Heart left ventricle (tissue), 16 donors: ENCODE data around the gene PBX1. TPM values are rescaled to one million over a fixed set of nuclear protein-coding genes. Genes with fewer than 3 reads are reported as not detected.
A peak's percentile ranks its signal among the peaks of the same experiment; 100 is the strongest.

Experiments
- ATAC-seq, 4 donors: fragments of 200-7000 bp; cut with Tn5 transposase; one replicate each; pipeline ENCODE4 v1.9.1; 2020 to 2022; ENCODE audit warnings: moderate library complexity in 4 of 4, mild to moderate bottlenecking in 3 of 4, moderate number of reproducible peaks in 1 of 4
- DNase-seq, 5 donors: peaks; one replicate each; pipeline ENCODE4 v3.0.0-alpha.2; 2020
- H3K27ac ChIP-seq, 12 donors: fragments of 200-600 bp; sonication (generic) in 4 of 12; one replicate each; pipeline versions ENCODE4 v1.5.0 to v1.8.0; 2016 to 2022; ENCODE audit warnings: mild to moderate bottlenecking in 2 of 12
- H3K27me3 ChIP-seq, 9 donors: fragments of 200-600 bp; sonication (generic) in 2 of 9; one replicate each; pipeline versions ENCODE4 v1.5.1 to v1.8.0; 2016 to 2022; ENCODE audit warnings: mild to moderate bottlenecking in 3 of 9
- H3K36me3 ChIP-seq, 9 donors: fragments of 200-600 bp; sonication (generic) in 2 of 9; one replicate each; pipeline versions ENCODE4 v1.5.0 to v1.8.0; 2018 to 2022; ENCODE audit warnings: mild to moderate bottlenecking in 2 of 9
- H3K4me1 ChIP-seq, 12 donors: fragments of 200-600 bp; sonication (generic) in 4 of 12; one replicate each; pipeline versions ENCODE4 v1.5.0 to v1.8.0; 2016 to 2022; ENCODE audit warnings: mild to moderate bottlenecking in 3 of 12
- H3K4me3 ChIP-seq, 12 donors: fragments of 200-600 bp; sonication (generic) in 4 of 12; one replicate each; pipeline versions ENCODE4 v1.5.0 to v1.8.0; 2017 to 2022; ENCODE audit warnings: mild to moderate bottlenecking in 9 of 12, moderate library complexity in 4 of 12
- H3K9me3 ChIP-seq, 12 donors: fragments of 200-600 bp; sonication (generic) in 4 of 12; one replicate each; pipeline versions ENCODE4 v1.5.0 to v1.8.0; 2016 to 2022; ENCODE audit warnings: mild to moderate bottlenecking in 1 of 12
- POLR2A ChIP-seq, 2 donors: fragments of 450-650 bp; IDR thresholded peaks; one replicate each; pipeline ENCODE4 v1.6.1; 2017; ENCODE audit warnings: antibody characterized with exemption in 2 of 2, mild to moderate bottlenecking in 2 of 2, moderate library complexity in 2 of 2
- WGBS, 4 donors: extraction: QIAGEN DNeasy Blood & Tissue Kit in 2 of 4; methylation state at CpG; one replicate each; pipeline versions ENCODE4 v1.1.5 to v1.1.7; 2013 to 2018; 5-methylcytosine and 5-hydroxymethylcytosine counted together
- intact Hi-C, 10 donors: fragments of 100-400 bp; cut with DNase I; formaldehyde crosslinking; loops; one replicate each; pipeline versions ENCODE4 v1.11.1 to v1.14.2; 2022
- polyA plus RNA-seq, 2 donors: library from polyadenylated mRNA; stranded (reverse); fragments of 200-250 nt; gene quantifications; one replicate each; pipeline ENCODE4 v1.2.3, GENCODE V29; 2013
- total RNA-seq, 9 donors: library from RNA; depleted of rRNA in 2 of 9; stranded (reverse); fragments of >200 nt in 2 of 9; fragmentation: NEBNext Ultra II Directional in 3 of 9; extraction: Animal tissue kit (Norgen Biotek cat#: 25700) in 3 of 9; gene quantifications; one replicate each; pipeline versions ENCODE4 v1.1.0 to v1.2.4, GENCODE V29; 2016 to 2023
- TF ChIP-seq, protein P1 (sequence below), 12 donors: fragments of 200-600 bp; sonication (generic) in 4 of 12; IDR thresholded peaks; one replicate each; pipeline versions ENCODE4 v1.5.0 to v1.8.0; 2018 to 2022; ENCODE audit warnings: antibody characterized with exemption in 12 of 12, mild to moderate bottlenecking in 5 of 12
- donor health status: ischemic (EF 13 %, LVEDD 7.1; RV severe dilation, severe dysfunction).
- donor health status: healthy with polysubstance abuse.
- donor health status: DM: no; HTN: yes; CAD: no.
- donor health status: DM: no; HTN: no; CAD: no.
- donor health status: ischemic (EF 25% LVEDD 6.9; RV normal size, moderate dysfunction).
- donor health status: ischemic (EF 25% LVEDD 5.7; RV mildly dilated, moderate dysfunction).
- donor health status: healthy.
- donor health status: DM: yes; HTN: yes; CAD: no.
- donor health status: ischemic (EF 35%, LVEDD 5.7; RV mildly dilated, moderate dysfunction).
- donor health status: nonischemic (EF 11% LVEDD 7.7; RV severe dilation, severe dysfunction).
- donor health status: DM: yes; HTN: yes; CAD: no.
- donor health status: PGD.
- donor health status: ischemic (EF 29% LVEDD 5.4; RV normal size, mild dysfunction).
- donor health status: nonischemic (EF 23%, LVEDD 6.1; RV moderate dilation, normal function).

PBX1 gene
- total and polyA plus RNA-seq, 11 donors, result 15.2 to 78.2 (median 59.1) TPM

DNA sequence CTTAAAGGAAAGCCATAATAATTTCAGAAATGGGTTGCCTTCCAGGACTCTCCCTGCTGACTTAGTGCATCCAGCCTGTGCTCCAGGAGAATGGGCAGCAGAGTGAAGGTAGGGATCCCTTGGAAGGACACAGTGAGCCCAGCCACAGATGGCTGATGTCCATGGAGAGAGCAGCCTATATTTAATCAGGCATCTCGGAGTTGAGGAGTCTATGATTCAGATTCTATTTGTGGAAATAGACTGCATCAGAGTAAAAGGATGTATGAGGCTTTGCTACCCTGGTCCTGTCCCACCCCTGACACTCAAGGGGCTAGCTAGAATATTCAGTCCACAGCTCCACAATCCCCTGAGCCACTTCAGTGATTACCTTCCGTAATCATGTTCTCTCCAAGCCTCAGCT is 43.8 kb upstream of the PBX1 start:
- 58 to 67% (median 61%) methylated on average over 2 of the region's 2 CpGs for WGBS, 4 donors
- Histone ChIP-seq H3K9me3 (no peaks in the 10 kb centered on the region), H3K27ac (peak overlapping the region in 1 of 12 donors; percentile 39), H3K4me3 (no peak overlapping the region), H3K27me3 (no peaks in the 10 kb centered on the region), H3K36me3 (no peaks in the 10 kb centered on the region), H3K4me1 (peaks cover 0 to 16% (median 5%) of the 10 kb centered on the region in 12 donors)
- TF ChIP-seq, protein P1, sequence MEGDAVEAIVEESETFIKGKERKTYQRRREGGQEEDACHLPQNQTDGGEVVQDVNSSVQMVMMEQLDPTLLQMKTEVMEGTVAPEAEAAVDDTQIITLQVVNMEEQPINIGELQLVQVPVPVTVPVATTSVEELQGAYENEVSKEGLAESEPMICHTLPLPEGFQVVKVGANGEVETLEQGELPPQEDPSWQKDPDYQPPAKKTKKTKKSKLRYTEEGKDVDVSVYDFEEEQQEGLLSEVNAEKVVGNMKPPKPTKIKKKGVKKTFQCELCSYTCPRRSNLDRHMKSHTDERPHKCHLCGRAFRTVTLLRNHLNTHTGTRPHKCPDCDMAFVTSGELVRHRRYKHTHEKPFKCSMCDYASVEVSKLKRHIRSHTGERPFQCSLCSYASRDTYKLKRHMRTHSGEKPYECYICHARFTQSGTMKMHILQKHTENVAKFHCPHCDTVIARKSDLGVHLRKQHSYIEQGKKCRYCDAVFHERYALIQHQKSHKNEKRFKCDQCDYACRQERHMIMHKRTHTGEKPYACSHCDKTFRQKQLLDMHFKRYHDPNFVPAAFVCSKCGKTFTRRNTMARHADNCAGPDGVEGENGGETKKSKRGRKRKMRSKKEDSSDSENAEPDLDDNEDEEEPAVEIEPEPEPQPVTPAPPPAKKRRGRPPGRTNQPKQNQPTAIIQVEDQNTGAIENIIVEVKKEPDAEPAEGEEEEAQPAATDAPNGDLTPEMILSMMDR (IDR thresholded peaks at IDR 0.05), result no peak
- TF ChIP-seq POLR2A (IDR thresholded peaks at IDR 0.05), result no peak
- peak in 2 of 5 donors; percentile 39 to 56 for DNase-seq
- ATAC-seq, result peak; percentile 84 to 97 (median 90)
- intact Hi-C loops, result loop anchor here in 2 of 10 donors (10.0 kb wide), 2 partner anchors 60 to 270 kb away; no protein-coding TSS in a partner anchor

DNA sequence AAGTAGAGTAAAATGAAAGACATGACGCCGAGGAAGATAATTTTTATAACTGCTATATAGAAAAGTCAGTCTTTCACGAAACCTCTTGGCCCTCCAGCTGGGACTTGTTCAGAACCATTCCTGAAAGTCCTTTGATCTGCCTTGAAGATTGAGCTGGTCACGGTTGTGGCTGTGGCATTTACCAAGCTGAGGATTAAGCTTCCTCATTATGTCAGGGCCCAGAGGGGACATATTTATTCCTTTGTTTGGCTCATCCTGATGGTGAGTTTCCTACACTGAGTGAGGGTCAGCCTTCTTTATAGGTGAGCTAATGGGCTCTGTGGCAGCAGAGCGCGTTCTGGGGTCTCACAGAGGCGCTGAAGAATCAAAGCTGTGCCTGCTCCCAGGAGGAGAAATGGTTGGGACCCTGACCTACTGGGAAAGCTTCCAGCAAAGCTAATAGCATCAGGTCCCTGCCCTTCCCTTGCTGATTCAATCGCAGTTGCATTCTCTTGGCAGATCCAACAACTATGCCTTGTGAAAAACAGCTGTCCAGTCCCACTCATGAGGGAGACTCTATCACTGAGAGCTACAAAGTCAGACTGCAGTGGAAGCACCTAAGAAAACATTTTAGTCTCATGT is 43.2 kb upstream of the PBX1 start:
- intact Hi-C loops, result loop anchor here in 2 of 10 donors (10.0 kb wide), 2 partner anchors 61 to 269 kb away; no protein-coding TSS in a partner anchor

DNA sequence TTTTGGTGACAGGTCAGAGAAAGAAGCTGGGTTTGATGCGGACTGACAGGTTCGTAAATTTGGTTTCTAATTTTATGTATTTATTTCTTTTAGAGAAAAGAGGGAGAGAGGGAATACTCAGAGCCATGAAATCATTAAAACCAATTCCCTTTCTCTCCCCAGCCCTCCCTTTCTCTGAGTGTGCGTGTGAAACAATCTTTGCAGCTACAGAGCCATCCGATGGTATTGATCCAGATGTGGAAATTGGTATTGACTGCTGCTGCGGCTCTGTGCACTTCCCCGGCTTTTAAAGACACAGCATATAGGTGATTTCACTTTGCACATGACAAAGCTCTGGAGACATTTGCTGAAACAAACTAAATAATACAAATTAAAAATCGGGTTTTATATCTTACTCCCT is 42.4 kb upstream of the PBX1 start:
- ATAC-seq (no peak), DNase-seq (no peak)
- Histone ChIP-seq H3K27ac (no peak overlapping the region), H3K9me3 (no peaks in the 10 kb centered on the region), H3K36me3 (no peaks in the 10 kb centered on the region), H3K4me1 (peaks cover 0 to 16% (median 5%) of the 10 kb centered on the region in 12 donors), H3K4me3 (no peak overlapping the region), H3K27me3 (no peaks in the 10 kb centered on the region)
- TF ChIP-seq, protein P1 (IDR thresholded peaks at IDR 0.05), result no peak
- no peak for TF ChIP-seq POLR2A (IDR thresholded peaks at IDR 0.05)
- 78 to 92% (median 85%) methylated on average over 7 of the region's 7 CpGs for WGBS, 4 donors
- intact Hi-C loops, result loop anchor here in 2 of 10 donors (10.0 kb wide), 2 partner anchors 62 to 268 kb away; no protein-coding TSS in a partner anchor

More for the DNA sequence above, 43.2 kb upstream of the PBX1 start:
- no peak overlapping the region for H3K4me3 ChIP-seq
- DNase-seq (no peak), ATAC-seq (peak in 3 of 4 donors; percentile 34 to 78 (median 64))
- peak overlapping the region in 1 of 12 donors; percentile 39 for H3K27ac ChIP-seq
- WGBS, 4 donors, result 71 to 74% (median 72%) methylated on average over 8 of the region's 8 CpGs
- no peaks in the 10 kb centered on the region for H3K27me3 ChIP-seq
- no peak for TF ChIP-seq POLR2A (IDR thresholded peaks at IDR 0.05)
- TF ChIP-seq, protein P1 (IDR thresholded peaks at IDR 0.05), result no peak
- no peaks in the 10 kb centered on the region for H3K9me3 ChIP-seq
- H3K36me3 ChIP-seq, result no peaks in the 10 kb centered on the region
- peaks cover 0 to 16% (median 5%) of the 10 kb centered on the region in 12 donors for H3K4me1 ChIP-seq

DNA sequence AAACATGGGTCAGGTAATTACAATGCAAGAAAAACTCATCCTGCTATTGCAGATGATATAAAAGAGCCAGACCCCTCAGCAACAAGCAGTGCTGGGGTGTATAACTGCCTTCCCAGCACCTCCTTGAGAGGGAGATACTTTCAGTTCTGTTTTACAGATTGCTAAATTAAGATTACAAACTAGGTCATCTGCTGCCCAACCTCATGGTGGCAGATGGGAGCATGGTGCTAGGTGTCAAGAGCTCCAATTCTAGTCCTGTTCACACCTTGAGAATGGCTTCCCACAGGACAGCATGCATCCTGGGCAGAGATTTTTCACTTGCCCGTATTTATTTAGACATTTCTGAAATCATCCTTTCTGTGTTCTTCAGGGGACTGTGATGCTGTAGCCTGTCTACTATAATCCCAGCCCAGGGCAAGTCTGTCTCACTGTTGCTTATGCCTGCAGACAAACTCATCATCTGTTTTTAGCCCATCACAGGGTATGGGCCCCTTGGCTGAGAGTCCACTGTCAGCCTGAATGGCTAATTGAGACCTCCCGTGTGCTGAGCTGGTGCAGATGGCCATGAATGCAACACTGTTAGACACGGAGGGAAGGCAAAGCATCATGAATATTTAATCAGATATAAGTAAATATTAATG is 40.2 kb upstream of the PBX1 start:
- Histone ChIP-seq H3K9me3 (no peaks in the 10 kb centered on the region), H3K27me3 (no peaks in the 10 kb centered on the region), H3K36me3 (no peaks in the 10 kb centered on the region), H3K27ac (no peak overlapping the region), H3K4me3 (no peak overlapping the region), H3K4me1 (peaks cover 0 to 16% (median 5%) of the 10 kb centered on the region in 12 donors)
- no peak for DNase-seq
- ATAC-seq, result no peak
- WGBS, 4 donors, result 83 to 88% (median 88%) methylated on average over 3 of the region's 3 CpGs
- TF ChIP-seq POLR2A (IDR thresholded peaks at IDR 0.05), result no peak
- TF ChIP-seq, protein P1 (IDR thresholded peaks at IDR 0.05), result no peak
- intact Hi-C loops, result loop anchor here in 2 of 10 donors (10.0 kb wide), 2 partner anchors 64 to 266 kb away; no protein-coding TSS in a partner anchor
